ENCODE measurements around the gene PDZD2. TPM values are rescaled to one million over a fixed set of nuclear protein-coding genes. Genes with fewer than 3 reads are reported as not detected.

Gene PDZD2
- total RNA-seq, 1 donor = 0.36 TPM

DNA sequence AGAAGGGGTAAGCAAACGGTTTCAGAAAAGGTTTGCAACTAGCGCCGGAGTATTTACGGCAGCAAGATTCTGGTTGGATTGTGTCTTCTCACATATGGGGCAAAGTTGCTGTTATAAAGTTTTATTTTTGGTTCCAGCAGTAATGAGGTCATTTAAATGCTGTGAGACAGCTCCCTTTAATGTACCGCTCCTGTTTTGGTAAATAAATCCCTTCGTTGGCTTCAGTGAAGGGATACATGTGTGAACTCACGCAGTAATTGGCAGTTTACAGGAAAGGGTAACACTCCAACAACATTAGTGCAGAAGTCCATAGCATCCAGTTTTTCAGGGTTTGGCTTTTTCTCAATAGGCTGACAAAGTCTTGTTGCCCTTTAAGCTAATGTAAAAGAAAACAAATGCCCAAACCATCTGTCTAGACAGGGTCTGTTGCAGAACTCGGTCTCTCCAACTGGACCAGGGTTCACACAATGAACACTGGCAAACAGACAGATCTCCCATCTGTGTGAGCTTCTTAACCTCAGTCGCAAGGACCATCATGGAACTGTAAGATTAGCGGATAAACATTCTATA, 351.2 kb downstream of the PDZD2 start:
- Histone ChIP-seq H3K4me3 (ENCODE audit: insufficient read depth, low read length) (no peak overlapping the region), H3K36me3 (ENCODE audit: insufficient read depth, low read length) (no peaks in the 10 kb centered on the region), H3K4me2 (ENCODE audit: insufficient read depth, low read length) (no peak overlapping the region), H3K27me3 (ENCODE audit: insufficient read depth, low read length) (no peaks in the 10 kb centered on the region), H4K20me1 (ENCODE audit: insufficient read depth, low read length) (no peaks in the 10 kb centered on the region), H3K9me3 (ENCODE audit: low read depth, low read length) (no peaks in the 10 kb centered on the region), H3K4me1 (ENCODE audit: insufficient read depth, low read length) (peaks cover 38% of the 10 kb centered on the region), H3K79me2 (ENCODE audit: insufficient read depth, low read length) (no peaks in the 10 kb centered on the region), H3K27ac (ENCODE audit: low read depth, low read length) (no peak overlapping the region), H2AFZ (ENCODE audit: low read length) (no peak overlapping the region)
- DNase-seq (ENCODE audit: insufficient read length, low spot score, missing footprints) = no peak
- no peak for TF ChIP-seq CTCF (IDR thresholded peaks at IDR 0.05; ENCODE audit: extremely low read depth, low read depth, low read length)

DNA sequence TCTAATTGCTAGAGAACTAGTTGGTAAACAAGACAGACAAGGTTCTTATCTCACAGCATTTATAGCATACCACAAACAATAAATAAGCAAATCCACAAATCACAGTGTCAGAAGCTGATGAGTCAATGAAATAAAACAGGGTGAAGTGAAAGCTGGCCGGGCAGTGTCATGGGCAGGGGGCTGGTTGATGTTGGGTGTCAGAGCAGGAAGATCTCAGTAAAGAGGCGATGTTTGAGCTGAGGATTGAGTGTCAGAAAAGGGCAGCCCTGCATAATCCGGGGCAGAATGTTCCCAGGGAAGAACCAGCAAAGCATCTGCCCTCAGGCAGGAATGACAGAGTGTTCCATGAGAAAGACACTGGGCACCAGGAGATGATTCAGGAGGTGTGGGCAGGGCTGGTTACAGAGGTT, 351.8 kb downstream of the PDZD2 start:
- H3K27me3 ChIP-seq (ENCODE audit: insufficient read depth, low read length) = no peaks in the 10 kb centered on the region
- no peak overlapping the region for H3K4me3 ChIP-seq (ENCODE audit: insufficient read depth, low read length)
- H3K36me3 ChIP-seq (ENCODE audit: insufficient read depth, low read length) = no peaks in the 10 kb centered on the region
- no peak overlapping the region for H2AFZ ChIP-seq (ENCODE audit: low read length)
- H3K27ac ChIP-seq (ENCODE audit: low read depth, low read length) = no peak overlapping the region
- DNase-seq (ENCODE audit: insufficient read length, low spot score, missing footprints) = no peak
- H3K79me2 ChIP-seq (ENCODE audit: insufficient read depth, low read length) = no peaks in the 10 kb centered on the region
- H4K20me1 ChIP-seq (ENCODE audit: insufficient read depth, low read length) = no peaks in the 10 kb centered on the region
- H3K9me3 ChIP-seq (ENCODE audit: low read depth, low read length) = no peaks in the 10 kb centered on the region
- no peak for TF ChIP-seq CTCF (IDR thresholded peaks at IDR 0.05; ENCODE audit: extremely low read depth, low read depth, low read length)
- no peak overlapping the region for H3K4me2 ChIP-seq (ENCODE audit: insufficient read depth, low read length)
- peaks cover 38% of the 10 kb centered on the region for H3K4me1 ChIP-seq (ENCODE audit: insufficient read depth, low read length)

DNA sequence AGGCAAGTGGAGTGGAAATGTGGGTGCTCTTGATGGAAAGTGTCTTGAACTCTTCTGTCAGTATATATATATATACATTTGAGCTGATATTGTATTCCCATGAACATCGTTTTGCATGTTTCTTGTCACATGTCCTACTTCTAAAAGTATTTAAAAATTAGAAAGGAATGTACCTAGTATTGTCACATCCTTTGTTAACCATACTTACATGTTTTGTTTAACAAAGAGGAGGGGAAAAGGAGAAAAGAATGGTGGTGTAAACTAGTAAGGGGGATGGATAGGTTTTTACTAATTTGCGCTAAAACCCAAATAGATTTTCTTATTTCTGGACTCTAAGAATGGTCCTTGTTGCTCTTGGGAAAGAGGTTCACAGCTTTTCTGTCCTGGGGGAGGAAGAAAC, 353.4 kb downstream of the PDZD2 start:
- TF ChIP-seq CTCF (IDR thresholded peaks at IDR 0.05; ENCODE audit: extremely low read depth, low read depth, low read length) = no peak
- Histone ChIP-seq H3K79me2 (ENCODE audit: insufficient read depth, low read length) (no peaks in the 10 kb centered on the region), H2AFZ (ENCODE audit: low read length) (no peak overlapping the region), H3K27ac (ENCODE audit: low read depth, low read length) (no peak overlapping the region), H3K4me1 (ENCODE audit: insufficient read depth, low read length) (peaks cover 38% of the 10 kb centered on the region), H4K20me1 (ENCODE audit: insufficient read depth, low read length) (no peaks in the 10 kb centered on the region), H3K4me3 (ENCODE audit: insufficient read depth, low read length) (no peak overlapping the region), H3K27me3 (ENCODE audit: insufficient read depth, low read length) (peaks cover 3% of the 10 kb centered on the region), H3K9me3 (ENCODE audit: low read depth, low read length) (no peaks in the 10 kb centered on the region), H3K4me2 (ENCODE audit: insufficient read depth, low read length) (no peak overlapping the region), H3K36me3 (ENCODE audit: insufficient read depth, low read length) (no peaks in the 10 kb centered on the region)
- peak; percentile 10 for DNase-seq (ENCODE audit: insufficient read length, low spot score, missing footprints)

- peak overlapping the region; percentile 16 for H3K4me3 ChIP-seq (ENCODE audit: insufficient read depth, low read length)
- H2AFZ ChIP-seq (ENCODE audit: low read length) = peak overlapping the region; percentile 66
- peak; percentile 85 for DNase-seq (ENCODE audit: insufficient read length, low spot score, missing footprints)
- H3K27me3 ChIP-seq (ENCODE audit: insufficient read depth, low read length) = peaks cover 6% of the 10 kb centered on the region
- H4K20me1 ChIP-seq (ENCODE audit: insufficient read depth, low read length) = no peaks in the 10 kb centered on the region
- H3K27ac ChIP-seq (ENCODE audit: low read depth, low read length) = peak overlapping the region; percentile 49
- no peaks in the 10 kb centered on the region for H3K79me2 ChIP-seq (ENCODE audit: insufficient read depth, low read length)
- peaks cover 32% of the 10 kb centered on the region for H3K4me1 ChIP-seq (ENCODE audit: insufficient read depth, low read length)
- no peaks in the 10 kb centered on the region for H3K36me3 ChIP-seq (ENCODE audit: insufficient read depth, low read length)
- no peak for TF ChIP-seq CTCF (IDR thresholded peaks at IDR 0.05; ENCODE audit: extremely low read depth, low read depth, low read length)
- no peaks in the 10 kb centered on the region for H3K9me3 ChIP-seq (ENCODE audit: low read depth, low read length)
- H3K4me2 ChIP-seq (ENCODE audit: insufficient read depth, low read length) = peak overlapping the region; percentile 65
Measured at GRCh38 chr5:31993165-31993961, 354.4 kb downstream of the PDZD2 start.
